Transverse colon (tissue), 4 donors: ENCODE results near the gene HDDC3. TPM values are rescaled to one million over a fixed set of nuclear protein-coding genes. Genes with fewer than 3 reads are reported as not detected.

Experiments
- DNase-seq: peaks from one replicate; pipeline ENCODE4 v3.0.0-alpha.2; 2019
- H3K27ac ChIP-seq, 4 donors: fragments of 200-600 bp; sonication (generic); 2 replicates each; pipeline ENCODE4 v1.5.1; 2016 to 2018; ENCODE audit warnings: inconsistent platforms in 4 of 4
- H3K27me3 ChIP-seq: fragments of 200-600 bp; sonication (generic); 2 replicates; pipeline ENCODE4 v1.5.1; 2017; ENCODE audit warnings: inconsistent platforms
- H3K36me3 ChIP-seq, 4 donors: fragments of 200-600 bp; sonication (generic); 2 replicates each; pipeline ENCODE4 v1.5.1; 2017 to 2019; ENCODE audit warnings: inconsistent platforms in 4 of 4
- H3K4me1 ChIP-seq, 4 donors: fragments of 200-600 bp; sonication (generic); 2 replicates each; pipeline ENCODE4 v1.5.1; 2017 to 2020; ENCODE audit warnings: inconsistent platforms in 4 of 4
- H3K4me3 ChIP-seq, 4 donors: fragments of 200-600 bp; sonication (generic); 1 replicate in 1 of 4; 2 replicates in 3 of 4; pipeline versions ENCODE4 v1.5.1 to v1.6.1; 2017 to 2019; ENCODE audit warnings: inconsistent platforms in 4 of 4
- H3K9me3 ChIP-seq, 2 donors: fragments of 200-600 bp; sonication (generic); 2 replicates each; pipeline ENCODE4 v1.5.1; 2017 to 2019; ENCODE audit warnings: inconsistent platforms in 2 of 2
- CTCF ChIP-seq, 5 experiments: fragments of 200-600 bp in 3 of 5; fragments of 450-650 bp in 2 of 5; sonication (generic) in 3 of 5; IDR thresholded peaks; 1 replicate in 2 of 5; 2 replicates in 3 of 5; pipeline ENCODE4 v1.5.1; 2016 to 2017; ENCODE audit warnings: antibody characterized with exemption in 5 of 5, inconsistent platforms in 3 of 5, mild to moderate bottlenecking in 2 of 5, moderate library complexity in 1 of 5
- EP300 ChIP-seq: sonication (generic); formaldehyde crosslinking; IDR thresholded peaks from one replicate; pipeline ENCODE4 v1.6.1; 2017; ENCODE audit warnings: antibody characterized with exemption, low read depth
- POLR2A ChIP-seq: fragments of 450-650 bp; IDR thresholded peaks from one replicate; pipeline ENCODE4 v1.6.1; 2016; ENCODE audit warnings: antibody characterized with exemption, mild to moderate bottlenecking, moderate library complexity
- POLR2AphosphoS5 ChIP-seq, 3 donors: sonication (generic); formaldehyde crosslinking; IDR thresholded peaks; one replicate each; pipeline ENCODE4 v1.6.1; 2016; ENCODE audit warnings: antibody characterized with exemption in 3 of 3
- WGBS, 2 donors: methylation state at CpG; one replicate each; pipeline ENCODE4 v1.1.5; 2018; ENCODE audit warnings: low coverage in 1 of 2; 5-methylcytosine and 5-hydroxymethylcytosine counted together
- in situ Hi-C, 4 donors: fragments of 200-750 bp; cut with MboI; loops; one replicate each; pipeline versions ENCODE4 v1.15.0 to v1.15.1; 2017; ENCODE audit warnings: low sequenced_read_pairs in 3 of 4, low pct_ligation_motif_present in 1 of 4, low pct_unique_long_range_greater_than_20kb in 1 of 4
- intact Hi-C: fragments of 100-400 bp; cut with DNase I; formaldehyde crosslinking; loops from one replicate; pipeline ENCODE4 v1.15.1; 2023; ENCODE audit warnings: low total_unique reads
- total RNA-seq, 4 donors: library from RNA; depleted of rRNA; stranded (reverse); fragments of >200 nt; gene quantifications; one replicate each; pipeline ENCODE4 v1.1.0, GENCODE V29; 2016

The HDDC3 gene
- total RNA-seq, 4 donors from 2014 or later: 13.8 to 21.8 (median 17.9) TPM

DNA sequence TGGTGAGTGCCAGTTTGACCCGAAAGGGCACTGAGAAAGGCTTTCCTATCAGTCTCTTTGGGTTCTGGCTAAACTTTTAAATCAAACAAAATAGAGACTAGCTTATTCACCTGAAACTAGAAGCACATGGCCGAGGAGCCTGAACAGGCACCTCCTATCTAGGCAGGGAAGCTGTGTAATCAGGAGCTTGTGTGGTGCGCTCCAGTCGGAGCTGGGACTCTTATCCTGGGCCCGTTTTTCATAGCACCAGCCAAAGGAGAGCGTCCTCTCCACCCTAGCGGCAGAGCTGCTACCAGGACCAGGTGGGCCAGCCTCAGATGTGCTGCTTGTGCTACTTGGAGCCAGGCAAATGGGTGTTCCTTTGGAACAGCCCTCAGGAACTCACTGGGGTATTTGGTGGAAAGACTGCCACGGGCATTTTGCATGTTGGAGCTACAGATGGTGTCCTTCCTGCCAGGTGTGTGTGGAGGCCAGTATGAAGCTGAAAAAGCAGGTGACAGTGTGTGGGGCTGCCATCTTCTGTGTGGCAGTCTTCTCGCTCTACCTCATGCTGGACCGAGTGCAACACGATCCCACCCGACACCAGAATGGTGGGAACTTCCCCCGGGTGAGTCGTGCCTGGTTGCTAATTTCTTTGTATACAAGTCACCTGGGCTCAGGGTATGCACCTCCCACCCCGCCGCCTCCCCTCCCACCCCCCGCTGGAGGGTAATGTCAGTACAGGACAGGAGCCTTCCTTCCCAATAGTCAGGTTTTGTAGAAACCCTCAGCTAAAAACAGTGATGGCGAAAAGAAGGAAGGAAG is 28.4 kb downstream of the HDDC3 start:
- WGBS, 2 donors: 44 to 54% methylated on average over 2 to 18 of the region's 18 CpGs
- H3K4me3 ChIP-seq: peak overlapping the region; percentile 74 to 92 (median 82)
- H3K27ac ChIP-seq: peak overlapping the region; percentile 93 to 99 (median 96)
- no peaks in the 10 kb centered on the region for H3K9me3 ChIP-seq
- intact Hi-C loops: no loop called here
- TF ChIP-seq CTCF (IDR thresholded peaks at IDR 0.05): no peak
- no peak for TF ChIP-seq EP300
- no peak for TF ChIP-seq POLR2A
- no peak for TF ChIP-seq POLR2AphosphoS5 (IDR thresholded peaks at IDR 0.05)
- peaks cover 0 to 17% (median 9%) of the 10 kb centered on the region in 4 donors for H3K36me3 ChIP-seq
- peak; percentile 45 for DNase-seq
- no peaks in the 10 kb centered on the region for H3K27me3 ChIP-seq
- H3K4me1 ChIP-seq: peaks cover 13 to 19% (median 18%) of the 10 kb centered on the region in 4 donors
- in situ Hi-C loops: no loop called here

GRCh38 chr15:90902840-90903732 is 29.3 kb downstream of the HDDC3 start, which contains the start of gene MAN2A2:
MAN2A2 (plus strand) TSS chr15:90903302; CDS start chr15:90904208, 906 bp downstream.
- peak; percentile 78 for DNase-seq
- intact Hi-C loops: no loop called here

GRCh38 chr15:90902040-90902839 is 30.1 kb downstream of the HDDC3 start:
- 0% methylated on average over 5 to 70 of the region's 71 CpGs for WGBS, 2 donors
- DNase-seq: peak; percentile 82
- H3K27ac ChIP-seq: peak overlapping the region; percentile 93 to 99 (median 96)
- intact Hi-C loops (no loop called here), in situ Hi-C loops (no loop called here)
- H3K4me3 ChIP-seq: peak overlapping the region; percentile 33 to 92 (median 78)
- no peaks in the 10 kb centered on the region for H3K9me3 ChIP-seq
- no peak for TF ChIP-seq EP300
- TF ChIP-seq POLR2A: peak; percentile 60
- peak; percentile 54 to 71 (median 64) for TF ChIP-seq POLR2AphosphoS5 (IDR thresholded peaks at IDR 0.05)
- TF ChIP-seq CTCF (IDR thresholded peaks at IDR 0.05): peak; percentile 76 to 94 (median 79)
- no peaks in the 10 kb centered on the region for H3K27me3 ChIP-seq
- H3K4me1 ChIP-seq: peaks cover 13 to 19% (median 18%) of the 10 kb centered on the region in 4 donors
- peaks cover 0 to 14% (median 6%) of the 10 kb centered on the region in 4 donors for H3K36me3 ChIP-seq

More at GRCh38 chr15:90902840-90903732, 29.3 kb downstream of the HDDC3 start, which contains the start of gene MAN2A2:
- H3K4me1 ChIP-seq: peaks cover 13 to 19% (median 18%) of the 10 kb centered on the region in 4 donors
- H3K4me3 ChIP-seq: peak within 1 kb of the TSS; percentile 74 to 92 (median 82)
- peaks cover 0 to 17% (median 9%) of the 10 kb centered on the region in 4 donors for H3K36me3 ChIP-seq
- H3K27me3 ChIP-seq: no peaks in the 10 kb centered on the region
- WGBS, 2 donors: 1 to 17% methylated on average over 1 to 58 of the region's 81 CpGs
- peak; percentile 74 for TF ChIP-seq POLR2A
- TF ChIP-seq EP300: no peak
- TF ChIP-seq CTCF (IDR thresholded peaks at IDR 0.05): no peak
- TF ChIP-seq POLR2AphosphoS5 (IDR thresholded peaks at IDR 0.05): peak; percentile 34 to 72 (median 68)
- in situ Hi-C loops: no loop called here
- H3K9me3 ChIP-seq: no peaks in the 10 kb centered on the region
- H3K27ac ChIP-seq: peak within 1 kb of the TSS; percentile 93 to 99 (median 96)
